Measurements from ENCODE around the gene SFT2D1.

- TF ChIP-seq POLR2A (IDR thresholded peaks at IDR 0.05; ENCODE audit: low read depth, low read length) (no peak), TAF1 (IDR thresholded peaks at IDR 0.05; ENCODE audit: borderline replicate concordance, low read depth, low read length) (no peak)
Measured at GRCh38 chr6:166341977-166342348, 382 bp downstream of the SFT2D1 start.

Measured in GM12892 (cell line).